Gastroesophageal sphincter (tissue), 4 donors: ENCODE measurements around the gene DNAJC22. TPM values are rescaled to one million over a fixed set of nuclear protein-coding genes. Genes with fewer than 3 reads are reported as not detected.
A peak's percentile ranks its signal among the peaks of the same experiment; 100 is the strongest.

Experiments used
- ATAC-seq: fragments of 150-250 bp; one replicate; pipeline ENCODE4 v1.9.1; 2016; ENCODE audit warnings: mild to moderate bottlenecking, moderate library complexity
- H3K27ac ChIP-seq, 4 donors: fragments of 200-600 bp; sonication (generic) in 3 of 4; 1 replicate in 3 of 4; 2 replicates in 1 of 4; pipeline ENCODE4 v1.5.1; 2016 to 2019
- H3K27me3 ChIP-seq: fragments of 200-600 bp; sonication (generic); one replicate; pipeline ENCODE4 v1.5.1; 2019
- H3K36me3 ChIP-seq, 2 donors: fragments of 200-600 bp; sonication (generic); one replicate each; pipeline ENCODE4 v1.5.1; 2019; ENCODE audit warnings: control low read depth in 1 of 2
- H3K4me1 ChIP-seq, 3 donors: fragments of 200-600 bp; sonication (generic); 1 replicate in 2 of 3; 2 replicates in 1 of 3; pipeline ENCODE4 v1.5.1; 2016 to 2019; ENCODE audit warnings: control low read depth in 2 of 3
- H3K4me3 ChIP-seq, 2 donors: fragments of 200-600 bp; sonication (generic); one replicate each; pipeline ENCODE4 v1.5.1; 2019; ENCODE audit warnings: mild to moderate bottlenecking in 1 of 2, moderate library complexity in 1 of 2
- H3K9me3 ChIP-seq, 3 donors: fragments of 200-600 bp; sonication (generic); one replicate each; pipeline ENCODE4 v1.5.1; 2017 to 2019; ENCODE audit warnings: control low read depth in 2 of 3
- CTCF ChIP-seq, 4 experiments: fragments of 200-600 bp in 2 of 4; fragments of 450-650 bp in 2 of 4; sonication (generic) in 1 of 4; IDR thresholded peaks; one replicate each; pipeline ENCODE4 v1.5.1; 2017 to 2019; ENCODE audit warnings: antibody characterized with exemption in 4 of 4, mild to moderate bottlenecking in 2 of 4, moderate library complexity in 2 of 4
- EP300 ChIP-seq: sonication (generic); formaldehyde crosslinking; IDR thresholded peaks from one replicate; pipeline ENCODE4 v1.6.1; 2017; ENCODE audit warnings: antibody characterized with exemption, mild to moderate bottlenecking
- POLR2A ChIP-seq, 2 donors: fragments of 450-650 bp; IDR thresholded peaks; one replicate each; pipeline ENCODE4 v1.6.1; 2017; ENCODE audit warnings: antibody characterized with exemption in 2 of 2, mild to moderate bottlenecking in 2 of 2, moderate library complexity in 1 of 2
- POLR2AphosphoS5 ChIP-seq: sonication (generic); formaldehyde crosslinking; IDR thresholded peaks from one replicate; pipeline ENCODE4 v1.6.1; 2017; ENCODE audit warnings: antibody characterized with exemption
- WGBS, 2 donors: methylation state at CpG; one replicate each; pipeline ENCODE4 v1.1.5; 2018; ENCODE audit warnings: low coverage in 1 of 2; 5-methylcytosine and 5-hydroxymethylcytosine counted together
- total RNA-seq, 4 donors: library from RNA; depleted of rRNA; stranded (reverse); fragments of >200 nt; gene quantifications; one replicate each; pipeline ENCODE4 v1.1.0, GENCODE V29; 2016

Gene DNAJC22
- total RNA-seq, 4 donors from 2014 or later: 0.08 to 0.40 TPM; not detected in 2

GRCh38 chr12:49349266-49349665 lies 2.6 kb downstream of the DNAJC22 start:
- peaks cover 15 to 38% (median 32%) of the 10 kb centered on the region in 3 donors for H3K4me1 ChIP-seq
- WGBS, 2 donors: 93% methylated on average over 11 of the region's 11 CpGs; no CpG with 5 or more reads in 1 of the 2 donors
- peaks cover 97% of the 10 kb centered on the region for H3K27me3 ChIP-seq

GRCh38 chr12:49352351-49352750 lies 5.7 kb downstream of the DNAJC22 start:
- H3K27ac ChIP-seq: no peak overlapping the region
- WGBS, 2 donors: 78 to 80% methylated on average over 1 to 2 of the region's 2 CpGs
- ATAC-seq: no peak
- no peaks in the 10 kb centered on the region for H3K9me3 ChIP-seq
- TF ChIP-seq EP300 (no peak), CTCF (IDR thresholded peaks at IDR 0.05) (no peak)
- no peak overlapping the region for H3K4me3 ChIP-seq
- H3K36me3 ChIP-seq: no peaks in the 10 kb centered on the region
- peaks cover 1 to 10% (median 7%) of the 10 kb centered on the region in 3 donors for H3K4me1 ChIP-seq
- H3K27me3 ChIP-seq: peaks cover 80% of the 10 kb centered on the region

More at GRCh38 chr12:49349266-49349665, 2.6 kb downstream of the DNAJC22 start:
- ATAC-seq: no peak
- Histone ChIP-seq H3K27ac (no peak overlapping the region), H3K4me3 (no peak overlapping the region), H3K36me3 (no peaks in the 10 kb centered on the region), H3K9me3 (no peaks in the 10 kb centered on the region)
- TF ChIP-seq POLR2AphosphoS5: no peak
- no peak for TF ChIP-seq POLR2A (IDR thresholded peaks at IDR 0.05)
- no peak for TF ChIP-seq CTCF (IDR thresholded peaks at IDR 0.05)
- TF ChIP-seq EP300: no peak

GRCh38 chr12:49355913-49356312 lies 9.2 kb downstream of the DNAJC22 start:
- Histone ChIP-seq H3K27me3 (peaks cover 63% of the 10 kb centered on the region), H3K27ac (no peak overlapping the region), H3K36me3 (no peaks in the 10 kb centered on the region), H3K4me1 (peaks cover 0 to 7% (median 0%) of the 10 kb centered on the region in 3 donors), H3K9me3 (no peaks in the 10 kb centered on the region), H3K4me3 (no peak overlapping the region)
- no peak for ATAC-seq
- WGBS, 2 donors: 96 to 100% methylated on average over 1 to 4 of the region's 10 CpGs
- TF ChIP-seq POLR2AphosphoS5 (no peak), CTCF (IDR thresholded peaks at IDR 0.05) (no peak), EP300 (no peak), POLR2A (IDR thresholded peaks at IDR 0.05) (no peak)

GRCh38 chr12:49357103-49357678 lies 10.5 kb downstream of the DNAJC22 start:
- no peak overlapping the region for H3K4me3 ChIP-seq
- 12 to 19% methylated on average over 3 of the region's 3 CpGs for WGBS, 2 donors

More at GRCh38 chr12:49357103-49357678, 10.5 kb downstream of the DNAJC22 start:
- peaks cover 0 to 7% (median 0%) of the 10 kb centered on the region in 3 donors for H3K4me1 ChIP-seq
- H3K27ac ChIP-seq: no peak overlapping the region
- no peak for ATAC-seq
- no peaks in the 10 kb centered on the region for H3K9me3 ChIP-seq
- TF ChIP-seq CTCF (IDR thresholded peaks at IDR 0.05) (peak in 3 of 4 experiments; percentile 24 to 34 (median 34)), POLR2A (IDR thresholded peaks at IDR 0.05) (no peak)
- peaks cover 52% of the 10 kb centered on the region for H3K27me3 ChIP-seq
- no peaks in the 10 kb centered on the region for H3K36me3 ChIP-seq
